Measurements from ENCODE around the gene CCDC15.

DNA sequence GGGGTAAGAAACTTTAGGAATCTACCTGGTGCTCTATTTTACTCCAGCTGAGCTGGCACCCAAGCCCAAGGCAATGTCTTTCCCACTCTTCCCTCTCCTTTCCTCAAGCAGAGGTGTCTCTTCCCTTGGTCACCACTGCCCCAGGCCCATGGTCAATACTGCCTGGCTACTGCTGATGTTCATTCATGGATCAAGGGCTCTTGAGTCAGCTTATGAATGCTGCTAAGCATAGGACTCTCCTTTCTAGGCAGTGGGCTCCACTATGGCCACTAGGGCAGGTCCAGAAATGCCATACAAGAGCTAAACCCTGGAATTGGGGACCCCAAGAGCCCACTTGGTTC, 37.7 kb upstream of the CCDC15 start:
- TF ChIP-seq EZH2 (IDR thresholded peaks at IDR 0.05; ENCODE audit: low read length, missing control alignments), result no peak
- TF ChIP-seq, protein P1, sequence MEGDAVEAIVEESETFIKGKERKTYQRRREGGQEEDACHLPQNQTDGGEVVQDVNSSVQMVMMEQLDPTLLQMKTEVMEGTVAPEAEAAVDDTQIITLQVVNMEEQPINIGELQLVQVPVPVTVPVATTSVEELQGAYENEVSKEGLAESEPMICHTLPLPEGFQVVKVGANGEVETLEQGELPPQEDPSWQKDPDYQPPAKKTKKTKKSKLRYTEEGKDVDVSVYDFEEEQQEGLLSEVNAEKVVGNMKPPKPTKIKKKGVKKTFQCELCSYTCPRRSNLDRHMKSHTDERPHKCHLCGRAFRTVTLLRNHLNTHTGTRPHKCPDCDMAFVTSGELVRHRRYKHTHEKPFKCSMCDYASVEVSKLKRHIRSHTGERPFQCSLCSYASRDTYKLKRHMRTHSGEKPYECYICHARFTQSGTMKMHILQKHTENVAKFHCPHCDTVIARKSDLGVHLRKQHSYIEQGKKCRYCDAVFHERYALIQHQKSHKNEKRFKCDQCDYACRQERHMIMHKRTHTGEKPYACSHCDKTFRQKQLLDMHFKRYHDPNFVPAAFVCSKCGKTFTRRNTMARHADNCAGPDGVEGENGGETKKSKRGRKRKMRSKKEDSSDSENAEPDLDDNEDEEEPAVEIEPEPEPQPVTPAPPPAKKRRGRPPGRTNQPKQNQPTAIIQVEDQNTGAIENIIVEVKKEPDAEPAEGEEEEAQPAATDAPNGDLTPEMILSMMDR (conservative IDR thresholded peaks at IDR 0.05 in 1 of 2, IDR thresholded peaks at IDR 0.05 in 1 of 2; ENCODE audit: low read depth in 1 of 2, low read length in 2 of 2), result no peak
